Measurements from ENCODE around the gene RALB.

DNA sequence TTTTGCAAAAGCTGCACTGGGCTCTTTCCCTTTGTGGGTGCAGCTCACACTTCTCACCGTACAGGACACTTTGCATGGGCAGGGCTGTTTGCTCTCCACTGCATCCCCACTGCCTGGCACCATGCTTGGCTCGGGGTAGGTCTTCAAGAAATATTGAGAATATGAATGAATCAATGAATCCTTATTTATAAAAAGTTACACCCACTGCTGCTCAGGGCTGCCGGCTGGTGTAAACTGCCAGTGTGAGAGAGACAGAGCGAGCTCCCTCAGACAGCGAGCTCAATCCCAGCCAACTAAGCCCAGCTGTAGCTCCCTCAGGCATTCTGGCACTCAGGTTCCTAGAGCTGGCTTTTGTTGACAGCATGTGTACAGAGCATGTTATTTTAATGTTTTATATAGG is 32.9 kb upstream of the RALB start:
- TF ChIP-seq, protein P1, sequence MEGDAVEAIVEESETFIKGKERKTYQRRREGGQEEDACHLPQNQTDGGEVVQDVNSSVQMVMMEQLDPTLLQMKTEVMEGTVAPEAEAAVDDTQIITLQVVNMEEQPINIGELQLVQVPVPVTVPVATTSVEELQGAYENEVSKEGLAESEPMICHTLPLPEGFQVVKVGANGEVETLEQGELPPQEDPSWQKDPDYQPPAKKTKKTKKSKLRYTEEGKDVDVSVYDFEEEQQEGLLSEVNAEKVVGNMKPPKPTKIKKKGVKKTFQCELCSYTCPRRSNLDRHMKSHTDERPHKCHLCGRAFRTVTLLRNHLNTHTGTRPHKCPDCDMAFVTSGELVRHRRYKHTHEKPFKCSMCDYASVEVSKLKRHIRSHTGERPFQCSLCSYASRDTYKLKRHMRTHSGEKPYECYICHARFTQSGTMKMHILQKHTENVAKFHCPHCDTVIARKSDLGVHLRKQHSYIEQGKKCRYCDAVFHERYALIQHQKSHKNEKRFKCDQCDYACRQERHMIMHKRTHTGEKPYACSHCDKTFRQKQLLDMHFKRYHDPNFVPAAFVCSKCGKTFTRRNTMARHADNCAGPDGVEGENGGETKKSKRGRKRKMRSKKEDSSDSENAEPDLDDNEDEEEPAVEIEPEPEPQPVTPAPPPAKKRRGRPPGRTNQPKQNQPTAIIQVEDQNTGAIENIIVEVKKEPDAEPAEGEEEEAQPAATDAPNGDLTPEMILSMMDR (IDR thresholded peaks at IDR 0.05 in 4 of 5, conservative IDR thresholded peaks at IDR 0.05 in 1 of 5), result no peak
- no peak for TF ChIP-seq POLR2A (IDR thresholded peaks at IDR 0.05)
